ENCODE measurements around the gene SLC52A3. TPM values are rescaled to one million over a fixed set of nuclear protein-coding genes. Genes with fewer than 3 reads are reported as not detected.

SLC52A3 gene
- total RNA-seq, 1 experiment from 2014 or later = 0.14 TPM

DNA sequence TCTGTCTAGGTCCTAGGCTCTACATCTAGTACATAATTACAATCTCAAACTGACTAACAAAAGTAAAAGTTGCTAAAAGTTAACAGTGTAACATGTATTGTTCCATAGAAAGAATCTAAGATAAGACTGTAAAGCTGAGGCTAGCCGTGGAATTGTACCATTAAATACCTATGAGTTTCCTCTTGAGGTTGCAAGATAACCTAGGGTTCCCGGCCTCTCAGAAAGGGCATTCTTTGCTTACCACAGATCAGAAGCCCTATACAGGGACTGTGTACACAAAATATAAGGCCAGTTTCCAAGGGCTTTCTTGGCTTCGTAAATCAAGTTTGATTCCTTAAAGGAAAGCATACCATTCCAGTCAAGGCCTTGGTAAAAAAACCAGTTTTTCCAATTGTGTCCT lies 11.5 kb upstream of the SLC52A3 start:
- BruUV-seq (replicated peaks) = no TSS peak
- no peak for DNase-seq (ENCODE audit: unreplicated experiment)
- TF ChIP-seq, protein P1, sequence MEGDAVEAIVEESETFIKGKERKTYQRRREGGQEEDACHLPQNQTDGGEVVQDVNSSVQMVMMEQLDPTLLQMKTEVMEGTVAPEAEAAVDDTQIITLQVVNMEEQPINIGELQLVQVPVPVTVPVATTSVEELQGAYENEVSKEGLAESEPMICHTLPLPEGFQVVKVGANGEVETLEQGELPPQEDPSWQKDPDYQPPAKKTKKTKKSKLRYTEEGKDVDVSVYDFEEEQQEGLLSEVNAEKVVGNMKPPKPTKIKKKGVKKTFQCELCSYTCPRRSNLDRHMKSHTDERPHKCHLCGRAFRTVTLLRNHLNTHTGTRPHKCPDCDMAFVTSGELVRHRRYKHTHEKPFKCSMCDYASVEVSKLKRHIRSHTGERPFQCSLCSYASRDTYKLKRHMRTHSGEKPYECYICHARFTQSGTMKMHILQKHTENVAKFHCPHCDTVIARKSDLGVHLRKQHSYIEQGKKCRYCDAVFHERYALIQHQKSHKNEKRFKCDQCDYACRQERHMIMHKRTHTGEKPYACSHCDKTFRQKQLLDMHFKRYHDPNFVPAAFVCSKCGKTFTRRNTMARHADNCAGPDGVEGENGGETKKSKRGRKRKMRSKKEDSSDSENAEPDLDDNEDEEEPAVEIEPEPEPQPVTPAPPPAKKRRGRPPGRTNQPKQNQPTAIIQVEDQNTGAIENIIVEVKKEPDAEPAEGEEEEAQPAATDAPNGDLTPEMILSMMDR (IDR thresholded peaks at IDR 0.05; ENCODE audit: unreplicated experiment) = no peak

DNA sequence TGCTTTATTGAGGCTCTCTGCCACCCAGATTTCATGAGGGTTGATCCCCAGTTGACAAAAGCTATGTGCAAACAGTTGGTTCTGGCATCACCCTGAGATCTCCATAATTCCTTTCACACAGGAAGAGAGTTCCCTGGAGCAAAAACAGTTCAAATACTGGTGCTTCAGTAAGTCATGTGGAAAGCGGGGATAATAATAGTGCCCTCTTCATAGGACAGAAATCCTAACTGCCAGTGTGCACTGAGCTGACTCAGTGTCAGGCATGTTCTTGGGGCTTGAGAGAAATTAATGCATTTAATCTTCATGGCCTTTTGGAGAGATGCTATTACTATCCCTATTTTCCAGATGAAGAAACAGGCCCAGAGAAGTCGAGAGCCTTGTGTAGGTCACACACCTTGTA lies 7.9 kb upstream of the SLC52A3 start:
- Mint-ChIP-seq H3K36me3 (ENCODE audit: insufficient read depth, unreplicated experiment) (no peaks in the 10 kb centered on the region), H3K4me3 (ENCODE audit: unreplicated experiment) (no peak overlapping the region), H3K27ac (ENCODE audit: low read depth, unreplicated experiment) (no peak overlapping the region), H3K9me3 (ENCODE audit: unreplicated experiment) (no peaks in the 10 kb centered on the region), H3K27me3 (ENCODE audit: insufficient read depth, unreplicated experiment) (peaks cover 15% of the 10 kb centered on the region), H3K4me1 (ENCODE audit: insufficient read depth, unreplicated experiment) (no peaks in the 10 kb centered on the region)
- DNase-seq (ENCODE audit: unreplicated experiment) = no peak
- POLR2A ChIA-PET = interaction anchor here (0.7 kb wide), 1 partner anchor 250 kb away, joined by 3 read pairs; no protein-coding TSS in a partner anchor
- CTCF ChIA-PET = interaction anchor here (0.6 to 1.0 kb wide), 3 partner anchors 37 to 178 kb away, joined by 3 read pairs; no protein-coding TSS in a partner anchor
- intact Hi-C loops (cut with micrococcal nuclease) = no loop called here
- TF ChIP-seq, protein P1 (IDR thresholded peaks at IDR 0.05; ENCODE audit: unreplicated experiment) = no peak
- BruUV-seq (replicated peaks) = no TSS peak

More for the DNA sequence above, 11.5 kb upstream of the SLC52A3 start:
- Mint-ChIP-seq H3K36me3 (ENCODE audit: insufficient read depth, unreplicated experiment) (no peaks in the 10 kb centered on the region), H3K27me3 (ENCODE audit: insufficient read depth, unreplicated experiment) (no peaks in the 10 kb centered on the region), H3K27ac (ENCODE audit: low read depth, unreplicated experiment) (no peak overlapping the region), H3K9me3 (ENCODE audit: unreplicated experiment) (peaks cover 18% of the 10 kb centered on the region), H3K4me1 (ENCODE audit: insufficient read depth, unreplicated experiment) (no peaks in the 10 kb centered on the region), H3K4me3 (ENCODE audit: unreplicated experiment) (no peak overlapping the region)
- ChIA-PET POLR2A (no interaction called here), CTCF (interaction anchor here (0.6 to 1.1 kb wide), 4 partner anchors 40 to 1236 kb away, joined by 3 read pairs; no protein-coding TSS in a partner anchor)
- intact Hi-C loops (cut with micrococcal nuclease) = no loop called here

DNA sequence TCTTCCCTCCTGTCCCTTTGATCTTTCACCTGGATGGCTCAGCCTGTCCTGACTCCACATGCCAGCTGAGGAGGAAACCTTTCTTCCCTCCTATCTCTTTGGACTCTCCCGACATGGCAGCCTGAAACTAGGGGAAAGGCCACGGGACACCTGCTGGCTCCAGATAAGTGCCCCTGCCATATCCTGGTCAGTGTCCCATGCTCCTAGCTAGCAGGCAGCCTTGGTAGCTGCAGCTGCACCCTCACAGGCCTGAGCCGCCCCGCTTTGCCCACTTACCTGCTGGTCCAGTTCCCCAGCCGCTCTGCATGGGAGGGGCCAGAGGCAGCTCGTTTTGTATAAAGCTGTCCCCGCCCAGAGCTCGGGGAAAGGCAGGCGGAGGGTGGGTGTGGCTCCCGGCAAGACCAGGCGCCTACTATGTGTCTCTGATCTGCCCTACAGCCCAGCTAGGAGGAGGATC lies 7.4 kb upstream of the SLC52A3 start:
- intact Hi-C loops (cut with micrococcal nuclease) = no loop called here
- CTCF ChIA-PET = interaction anchor here (1.0 kb wide), 1 partner anchor 36 kb away, joined by 3 read pairs; no protein-coding TSS in a partner anchor
- Mint-ChIP-seq H3K36me3 (ENCODE audit: insufficient read depth, unreplicated experiment) (no peaks in the 10 kb centered on the region), H3K27me3 (ENCODE audit: insufficient read depth, unreplicated experiment) (peaks cover 15% of the 10 kb centered on the region), H3K27ac (ENCODE audit: low read depth, unreplicated experiment) (no peak overlapping the region), H3K4me3 (ENCODE audit: unreplicated experiment) (no peak overlapping the region), H3K9me3 (ENCODE audit: unreplicated experiment) (no peaks in the 10 kb centered on the region), H3K4me1 (ENCODE audit: insufficient read depth, unreplicated experiment) (no peaks in the 10 kb centered on the region)
- POLR2A ChIA-PET = interaction anchor here (0.7 kb wide), 1 partner anchor 250 kb away, joined by 3 read pairs; no protein-coding TSS in a partner anchor
- no TSS peak for BruUV-seq (replicated peaks)
- TF ChIP-seq, protein P1 (IDR thresholded peaks at IDR 0.05; ENCODE audit: unreplicated experiment) = no peak
- DNase-seq (ENCODE audit: unreplicated experiment) = no peak

DNA sequence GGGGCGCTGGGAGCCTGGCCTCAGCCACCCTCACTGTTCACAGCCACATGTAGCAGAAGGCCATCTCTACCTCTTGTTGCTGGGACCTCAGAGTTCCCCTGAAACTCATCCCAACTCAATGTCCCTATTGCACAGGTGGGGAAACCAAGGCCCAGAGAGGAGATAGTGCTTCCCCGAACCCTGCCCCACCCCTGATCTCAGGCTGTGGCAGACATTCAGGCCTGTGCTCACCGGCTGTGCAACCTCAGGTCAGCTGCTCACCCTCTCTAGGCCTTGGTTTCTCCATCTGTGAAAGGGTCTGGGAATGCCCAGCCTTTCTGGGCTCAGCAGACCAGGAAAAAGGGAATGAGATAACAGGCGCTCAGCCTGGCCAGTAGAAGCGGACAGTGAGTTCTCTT lies 6.4 kb upstream of the SLC52A3 start:
- no peaks in the 10 kb centered on the region for H3K36me3 Mint-ChIP-seq (ENCODE audit: insufficient read depth, unreplicated experiment)
- no peak overlapping the region for H3K4me3 Mint-ChIP-seq (ENCODE audit: unreplicated experiment)
- TF ChIP-seq, protein P1 (IDR thresholded peaks at IDR 0.05; ENCODE audit: unreplicated experiment) = no peak
- no peaks in the 10 kb centered on the region for H3K9me3 Mint-ChIP-seq (ENCODE audit: unreplicated experiment)
- ChIA-PET CTCF (no interaction called here), POLR2A (no interaction called here)
- no peak overlapping the region for H3K27ac Mint-ChIP-seq (ENCODE audit: low read depth, unreplicated experiment)
- no TSS peak for BruUV-seq (replicated peaks)
- H3K27me3 Mint-ChIP-seq (ENCODE audit: insufficient read depth, unreplicated experiment) = peaks cover 15% of the 10 kb centered on the region
- no peaks in the 10 kb centered on the region for H3K4me1 Mint-ChIP-seq (ENCODE audit: insufficient read depth, unreplicated experiment)
- DNase-seq (ENCODE audit: unreplicated experiment) = no peak
- intact Hi-C loops (cut with micrococcal nuclease) = no loop called here

All from MCF 10A (cell line).